AG04450 (cell line): ENCODE data around the gene AOAH. TPM values are rescaled to one million over a fixed set of nuclear protein-coding genes. Genes with fewer than 3 reads are reported as not detected.

ENCODE experiments used
- CTCF ChIA-PET: fragments of 300-600, 350-600 bp; formaldehyde crosslinking; extraction: SDS; loops from one replicate; lab custom pipeline; 2022; ENCODE audit warnings: antibody characterized with exemption, inconsistent platforms; lab: Charles Lee
- POLR2A ChIA-PET: fragments of 350-600 bp; formaldehyde crosslinking; extraction: SDS; loops from one replicate; lab custom pipeline; 2021; ENCODE audit warnings: antibody characterized with exemption, inconsistent platforms; lab: Yijun Ruan, JAX
- DNase-seq: peaks from one replicate; pipeline ENCODE4 v3.0.0-alpha.2; 2011; ENCODE audit warnings: low read depth, low spot score
- H3K27ac ChIP-seq: one replicate; pipeline ENCODE4 v1.5.1; 2012; ENCODE audit warnings: low read depth, low read length, control low read depth
- H3K27me3 ChIP-seq: one replicate; pipeline ENCODE4 v1.6.0; 2012; ENCODE audit warnings: low read length; ENCODE audit not compliant: control insufficient read depth, insufficient read depth
- H3K4me3 ChIP-seq: 2 replicates; pipeline ENCODE4 v1.5.1; 2011; ENCODE audit warnings: mild to moderate bottlenecking, low read depth, low read length, control low read depth
- H3K9me3 ChIP-seq: 2 replicates; pipeline ENCODE4 v1.5.1; 2012; ENCODE audit warnings: low read length; ENCODE audit not compliant: control insufficient read depth, insufficient read depth
- polyA plus RNA-seq: library from polyadenylated mRNA; depleted of rRNA; stranded (reverse); fragments of >200 nt; gene quantifications from 2 replicates; pipeline ENCODE4 v1.2.3, GENCODE V29; 2011
- TF ChIP-seq, protein P1 (sequence below): IDR thresholded peaks from 2 replicates; pipeline ENCODE4 v1.5.1; 2011; ENCODE audit warnings: low read depth, low read length, control low read depth, inconsistent platforms

Gene AOAH
- polyA plus RNA-seq, 1 experiment: not detected

DNA sequence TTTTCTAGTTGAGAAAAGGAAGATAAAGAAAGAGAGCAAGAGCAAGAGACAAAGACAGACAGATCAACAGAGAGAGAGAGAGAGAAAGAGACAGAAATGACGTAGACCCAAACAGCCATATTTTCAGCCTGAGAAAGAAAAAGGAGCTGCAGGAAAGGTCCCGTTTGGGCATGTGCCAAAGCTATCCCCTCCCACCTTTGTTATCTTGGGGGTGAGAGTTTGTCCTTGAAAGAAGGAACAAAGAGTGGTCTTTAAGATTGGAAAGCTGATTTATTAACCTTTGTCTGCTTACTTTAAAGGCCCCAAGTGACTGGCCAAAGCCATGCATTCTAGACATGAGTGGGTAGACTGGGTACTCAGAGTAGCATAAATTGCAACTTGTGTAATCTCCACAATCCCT is 98.2 kb downstream of the AOAH start:
- CTCF ChIA-PET: interaction anchor here (1.0 to 1.3 kb wide), 2 partner anchors 24 to 138 kb away, joined by 3 to 4 read pairs; no protein-coding TSS in a partner anchor
- TF ChIP-seq, protein P1, sequence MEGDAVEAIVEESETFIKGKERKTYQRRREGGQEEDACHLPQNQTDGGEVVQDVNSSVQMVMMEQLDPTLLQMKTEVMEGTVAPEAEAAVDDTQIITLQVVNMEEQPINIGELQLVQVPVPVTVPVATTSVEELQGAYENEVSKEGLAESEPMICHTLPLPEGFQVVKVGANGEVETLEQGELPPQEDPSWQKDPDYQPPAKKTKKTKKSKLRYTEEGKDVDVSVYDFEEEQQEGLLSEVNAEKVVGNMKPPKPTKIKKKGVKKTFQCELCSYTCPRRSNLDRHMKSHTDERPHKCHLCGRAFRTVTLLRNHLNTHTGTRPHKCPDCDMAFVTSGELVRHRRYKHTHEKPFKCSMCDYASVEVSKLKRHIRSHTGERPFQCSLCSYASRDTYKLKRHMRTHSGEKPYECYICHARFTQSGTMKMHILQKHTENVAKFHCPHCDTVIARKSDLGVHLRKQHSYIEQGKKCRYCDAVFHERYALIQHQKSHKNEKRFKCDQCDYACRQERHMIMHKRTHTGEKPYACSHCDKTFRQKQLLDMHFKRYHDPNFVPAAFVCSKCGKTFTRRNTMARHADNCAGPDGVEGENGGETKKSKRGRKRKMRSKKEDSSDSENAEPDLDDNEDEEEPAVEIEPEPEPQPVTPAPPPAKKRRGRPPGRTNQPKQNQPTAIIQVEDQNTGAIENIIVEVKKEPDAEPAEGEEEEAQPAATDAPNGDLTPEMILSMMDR: no peak
- DNase-seq: no peak
- H3K4me3 ChIP-seq: no peak overlapping the region
- H3K9me3 ChIP-seq: no peaks in the 10 kb centered on the region
- peaks cover 25% of the 10 kb centered on the region for H3K27me3 ChIP-seq
- POLR2A ChIA-PET: no interaction called here
- H3K27ac ChIP-seq: no peak overlapping the region

DNA sequence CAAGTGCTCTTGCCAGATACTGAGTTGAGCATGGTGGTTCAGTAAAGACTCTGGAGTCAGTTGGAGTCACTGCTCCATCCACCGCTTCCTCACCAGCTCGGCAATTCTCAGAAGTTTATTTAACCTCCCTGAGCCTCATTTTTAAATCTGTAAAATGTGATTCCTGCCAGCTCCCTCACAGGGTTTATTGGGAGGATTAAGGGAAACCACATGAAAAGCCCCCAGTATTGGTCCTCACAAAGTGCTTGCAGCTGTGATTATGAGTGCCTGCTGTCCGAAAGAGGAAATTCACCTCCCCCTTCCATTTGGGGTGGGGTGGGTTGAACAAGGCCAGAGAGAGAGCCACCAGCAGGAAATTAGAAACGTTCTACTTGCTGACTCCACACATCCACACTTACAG is 99.0 kb downstream of the AOAH start:
- no peak for DNase-seq

DNA sequence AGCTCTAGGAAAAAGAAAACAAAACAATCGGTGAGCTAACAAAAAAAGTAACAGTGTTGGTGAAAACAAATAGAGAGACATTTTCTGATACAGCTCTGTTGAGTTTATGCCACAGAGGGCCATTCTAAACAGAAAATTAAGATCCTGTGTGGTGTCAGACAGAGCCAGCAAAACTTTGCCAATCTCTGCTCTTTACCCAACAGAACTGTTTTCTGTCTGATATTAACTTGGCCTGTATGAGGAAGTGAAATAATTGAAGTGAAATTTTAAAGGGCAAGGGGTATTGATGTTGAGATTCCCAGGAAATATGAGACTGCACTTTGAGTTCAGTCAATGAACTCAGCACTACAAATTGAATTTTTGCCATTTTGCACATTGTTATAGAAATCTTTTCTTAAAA is 101.0 kb downstream of the AOAH start:
- DNase-seq: no peak
- no peak overlapping the region for H3K4me3 ChIP-seq
- no peak overlapping the region for H3K27ac ChIP-seq
- H3K9me3 ChIP-seq: no peaks in the 10 kb centered on the region
- TF ChIP-seq, protein P1: no peak
- CTCF ChIA-PET: no interaction called here
- POLR2A ChIA-PET: no interaction called here
- peaks cover 19% of the 10 kb centered on the region for H3K27me3 ChIP-seq

More for the DNA sequence above, 99.0 kb downstream of the AOAH start:
- TF ChIP-seq, protein P1: no peak
- ChIA-PET CTCF (no interaction called here), POLR2A (no interaction called here)
- Histone ChIP-seq H3K4me3 (no peak overlapping the region), H3K27me3 (peaks cover 30% of the 10 kb centered on the region), H3K9me3 (no peaks in the 10 kb centered on the region), H3K27ac (no peak overlapping the region)

DNA sequence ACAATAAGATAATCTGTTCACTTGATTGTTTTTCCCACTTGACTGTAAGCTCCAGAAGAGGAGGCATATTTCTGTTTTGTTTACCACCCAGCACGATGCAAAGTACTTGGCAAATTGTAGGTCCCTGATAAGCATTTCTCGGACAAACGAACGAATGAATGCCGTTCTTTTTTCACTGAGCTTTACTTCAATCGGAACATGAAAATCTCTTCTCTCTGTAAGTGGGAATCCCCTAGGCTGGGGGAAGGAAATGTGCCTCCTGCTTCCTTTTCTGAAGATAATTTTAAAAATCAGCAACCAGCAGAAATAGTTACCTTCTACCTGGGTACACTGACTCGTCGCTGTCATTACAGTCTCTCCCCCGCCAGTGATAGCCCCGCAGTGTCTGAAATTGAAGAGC is 102.9 kb downstream of the AOAH start:
- TF ChIP-seq, protein P1: no peak
- no peak for DNase-seq
- H3K27me3 ChIP-seq: peaks cover 18% of the 10 kb centered on the region
- no peak overlapping the region for H3K4me3 ChIP-seq
- ChIA-PET CTCF (no interaction called here), POLR2A (no interaction called here)
- H3K27ac ChIP-seq: no peak overlapping the region
- H3K9me3 ChIP-seq: no peaks in the 10 kb centered on the region

DNA sequence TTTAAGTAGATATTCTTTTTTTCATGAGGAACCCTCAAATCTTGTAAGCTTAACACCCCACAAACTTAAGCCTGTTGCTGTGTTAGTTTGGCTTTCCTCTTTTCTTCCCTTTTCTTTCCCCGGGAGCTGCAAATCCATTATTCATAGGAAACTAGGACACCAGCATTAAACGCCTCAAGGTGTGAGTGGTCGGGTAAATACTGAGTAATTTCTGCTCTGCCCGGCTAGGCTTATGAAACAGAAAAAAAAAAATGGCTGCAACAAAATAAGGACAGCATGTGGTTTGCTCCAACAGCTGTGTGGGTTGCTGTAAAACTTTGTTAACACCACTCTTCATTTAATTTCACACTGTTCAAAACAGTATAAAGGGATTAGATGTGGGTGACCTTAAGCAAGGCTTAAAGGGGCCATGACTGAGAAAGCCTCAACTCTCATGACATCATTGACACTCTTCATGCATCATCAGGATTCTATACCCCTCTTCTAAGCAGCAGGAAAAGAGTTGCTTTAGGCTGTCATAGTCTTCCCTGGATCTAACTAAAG is 104.1 kb downstream of the AOAH start:
- Histone ChIP-seq H3K9me3 (no peaks in the 10 kb centered on the region), H3K27me3 (peaks cover 9% of the 10 kb centered on the region), H3K27ac (no peak overlapping the region), H3K4me3 (no peak overlapping the region)
- DNase-seq: no peak
- POLR2A ChIA-PET: no interaction called here
- CTCF ChIA-PET: no interaction called here
- TF ChIP-seq, protein P1: no peak
